ENCODE measurements around the gene PCSK2.

DNA sequence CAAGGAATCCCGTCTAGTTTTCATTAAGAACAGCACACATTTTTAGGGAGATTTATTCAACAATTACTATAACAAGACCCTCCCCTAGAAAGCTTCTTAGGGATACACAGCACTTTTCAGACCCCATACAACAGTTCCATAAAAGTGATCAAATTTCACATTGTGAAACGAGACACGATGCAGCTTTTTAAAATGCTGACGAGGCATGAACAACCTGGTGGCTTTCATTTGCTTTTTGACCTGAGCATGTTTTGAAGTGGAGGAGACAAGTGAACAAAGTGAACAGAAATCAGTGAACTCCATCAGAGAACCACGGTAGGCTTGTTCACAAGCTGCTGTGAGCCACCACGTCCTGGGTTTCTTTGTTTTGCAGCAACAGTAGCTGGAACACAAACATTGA, 112.2 kb downstream of the PCSK2 start:
- no peak for TF ChIP-seq CTCF (conservative IDR thresholded peaks at IDR 0.05; ENCODE audit: low read length)
- no peak for TF ChIP-seq EZH2phosphoT487 (IDR thresholded peaks at IDR 0.05; ENCODE audit: borderline replicate concordance, low read depth, low read length)
